A549 treated with AZD2906 at 1 μM for 4 hours (cell line): ENCODE data around the gene STT3A. TPM values are rescaled to one million over a fixed set of nuclear protein-coding genes. Genes with fewer than 3 reads are reported as not detected.

Experiments used
- total RNA-seq: library from RNA; stranded (reverse); fragments of 200-300 nt; extraction: Qiagen RNA extraction; gene quantifications from 5 replicates; pipeline ENCODE4 v1.2.3, GENCODE V29; 2022

Gene STT3A
- 88.4 to 94.1 TPM (median 91.7 TPM) in 5 replicates for total RNA-seq

GRCh38 chr11:125592305-125593113 lies at the start of gene STT3A:
Gene STT3A (plus strand): TSS chr11:125592852. CDS start chr11:125595916, 3,064 bp downstream.

GRCh38 chr11:125568970-125569914 lies 23.4 kb upstream of the STT3A start, which contains the start of gene EI24:
Gene EI24 (plus strand): TSS chr11:125569477. CDS start chr11:125572528, 3,051 bp downstream.

GRCh38 chr11:125624756-125625213 lies 32.1 kb downstream of the STT3A start, which contains the start of gene CHEK1:
Gene CHEK1 (plus strand): TSS chr11:125625163. CDS start chr11:125626769, 1,606 bp downstream.

Other genes starting within 250 kb of the STT3A start
- 0.50 to 0.81 TPM (median 0.52 TPM) in 5 replicates for gene FEZ1, start 96.6 kb upstream of the STT3A start, total RNA-seq
- gene EI24, start 23.4 kb upstream of the STT3A start, total RNA-seq = 97.3 to 113 TPM (median 98.8 TPM) in 5 replicates
- 27.6 to 37.0 TPM (median 28.7 TPM) in 5 replicates for gene CHEK1, start 32.3 kb downstream of the STT3A start, total RNA-seq
- gene ACRV1, start 88.0 kb downstream of the STT3A start, total RNA-seq = 0.12 TPM in 1 of 5 replicates, not detected in the others
- not detected in 5 replicates for gene PATE1, start 153.4 kb downstream of the STT3A start, total RNA-seq
- not detected in 5 replicates for gene PATE2, start 186.0 kb downstream of the STT3A start, total RNA-seq
- gene PATE3, start 195.3 kb downstream of the STT3A start, total RNA-seq = not detected in 5 replicates
- not detected in 5 replicates for gene PATE4, start 240.5 kb downstream of the STT3A start, total RNA-seq